Gastroesophageal sphincter (tissue), 3 donors: Measurements from ENCODE around the gene VPS11.

Experiments used
- POLR2AphosphoS5 ChIP-seq: sonication (generic); formaldehyde crosslinking; IDR thresholded peaks from one replicate; pipeline ENCODE4 v1.6.1; 2017; ENCODE audit warnings: antibody characterized with exemption
- TF ChIP-seq, protein P1 (sequence below), 4 experiments: fragments of 200-600 bp in 2 of 4; fragments of 450-650 bp in 2 of 4; sonication (generic) in 1 of 4; IDR thresholded peaks; one replicate each; pipeline ENCODE4 v1.5.1; 2017 to 2019; ENCODE audit warnings: antibody characterized with exemption in 4 of 4, mild to moderate bottlenecking in 2 of 4, moderate library complexity in 2 of 4

DNA sequence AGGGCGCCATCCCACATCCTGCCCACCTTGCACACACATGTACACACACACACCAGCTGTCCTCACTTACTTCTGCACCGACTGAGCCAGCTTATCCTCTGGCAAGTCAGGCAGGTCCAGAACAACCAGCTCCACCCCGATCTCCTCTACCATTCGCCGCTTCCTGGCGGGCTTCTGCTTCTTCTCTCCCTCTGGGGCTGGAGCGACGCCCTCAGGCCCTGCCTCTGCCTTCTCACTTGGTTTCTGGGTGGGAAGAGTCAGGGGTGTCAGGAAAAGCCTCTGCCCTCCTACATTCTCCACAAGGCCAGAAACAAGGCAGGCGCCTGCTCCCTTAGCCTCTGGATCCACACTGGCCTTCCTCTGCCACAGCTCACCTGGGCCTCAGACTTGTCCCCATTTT lies 19.0 kb upstream of the VPS11 start:
- TF ChIP-seq, protein P1, sequence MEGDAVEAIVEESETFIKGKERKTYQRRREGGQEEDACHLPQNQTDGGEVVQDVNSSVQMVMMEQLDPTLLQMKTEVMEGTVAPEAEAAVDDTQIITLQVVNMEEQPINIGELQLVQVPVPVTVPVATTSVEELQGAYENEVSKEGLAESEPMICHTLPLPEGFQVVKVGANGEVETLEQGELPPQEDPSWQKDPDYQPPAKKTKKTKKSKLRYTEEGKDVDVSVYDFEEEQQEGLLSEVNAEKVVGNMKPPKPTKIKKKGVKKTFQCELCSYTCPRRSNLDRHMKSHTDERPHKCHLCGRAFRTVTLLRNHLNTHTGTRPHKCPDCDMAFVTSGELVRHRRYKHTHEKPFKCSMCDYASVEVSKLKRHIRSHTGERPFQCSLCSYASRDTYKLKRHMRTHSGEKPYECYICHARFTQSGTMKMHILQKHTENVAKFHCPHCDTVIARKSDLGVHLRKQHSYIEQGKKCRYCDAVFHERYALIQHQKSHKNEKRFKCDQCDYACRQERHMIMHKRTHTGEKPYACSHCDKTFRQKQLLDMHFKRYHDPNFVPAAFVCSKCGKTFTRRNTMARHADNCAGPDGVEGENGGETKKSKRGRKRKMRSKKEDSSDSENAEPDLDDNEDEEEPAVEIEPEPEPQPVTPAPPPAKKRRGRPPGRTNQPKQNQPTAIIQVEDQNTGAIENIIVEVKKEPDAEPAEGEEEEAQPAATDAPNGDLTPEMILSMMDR (IDR thresholded peaks at IDR 0.05): no peak
- no peak for TF ChIP-seq POLR2AphosphoS5
